ENCODE measurements around the gene ADAR. TPM values are rescaled to one million over a fixed set of nuclear protein-coding genes. Genes with fewer than 3 reads are reported as not detected.

The ADAR gene
- total RNA-seq = 48.0 and 65.8 TPM in 2 replicates

GRCh38 chr1:154607609-154608396 is at the start of gene ADAR:
ADAR (minus strand) TSS chr1:154608186; CDS start chr1:154608006, 180 bp downstream.

GRCh38 chr1:154567386-154568156 is 40.4 kb downstream of the ADAR start, which contains the start of gene CHRNB2:
CHRNB2 (plus strand) TSS chr1:154567778; CDS start chr1:154568045, 267 bp downstream.

GRCh38 chr1:154557939-154558719 is 49.9 kb downstream of the ADAR start, which contains the start of gene UBE2Q1:
UBE2Q1 (minus strand) TSS chr1:154558662; CDS start chr1:154558553, 109 bp downstream.

Other genes starting within 250 kb of the ADAR start
- gene IL6R, start 202.8 kb downstream of the ADAR start, total RNA-seq = 5.6 and 7.5 TPM in 2 replicates
- gene TDRD10, start 106.0 kb downstream of the ADAR start, total RNA-seq = 0.54 TPM in 1 of 2 replicates, not detected in the other
- 0.97 and 4.3 TPM in 2 replicates for gene SHE, start 105.8 kb downstream of the ADAR start, total RNA-seq
- 30.6 and 35.7 TPM in 2 replicates for gene UBE2Q1, start 49.5 kb downstream of the ADAR start, total RNA-seq
- gene CHRNB2, start 40.4 kb downstream of the ADAR start, total RNA-seq = not detected in 2 replicates